GM18519 (cell line): ENCODE data around the gene PATJ.

ENCODE experiments used
- ATAC-seq: cut with Tn5 transposase; IDR thresholded peaks from one replicate; pipeline ENCODE4 v1.9.1; 2021; ENCODE audit warnings: mild to moderate bottlenecking, moderate library complexity; ENCODE audit not compliant: unreplicated experiment, low FRiP score

PATJ gene

DNA sequence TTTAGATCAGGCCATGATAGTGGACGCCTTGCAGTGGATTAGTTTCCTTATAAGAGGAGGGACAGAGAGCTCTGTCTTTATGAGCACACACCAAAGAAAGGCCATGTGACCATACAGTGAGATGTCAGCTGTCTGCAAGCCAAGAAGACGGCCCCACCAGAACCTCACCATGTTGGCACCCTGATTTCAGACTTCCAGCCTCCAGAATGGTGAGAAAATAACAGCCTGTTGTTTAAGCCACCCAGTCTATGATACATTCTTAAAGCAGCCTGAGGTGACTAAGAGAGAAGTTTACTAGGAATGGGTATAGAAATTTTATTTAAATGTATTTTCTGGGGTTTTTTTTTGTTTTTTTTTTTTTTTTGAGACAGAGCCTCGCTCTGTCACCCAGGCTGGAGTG is 481.9 kb downstream of the PATJ start:
- ATAC-seq: no peak

DNA sequence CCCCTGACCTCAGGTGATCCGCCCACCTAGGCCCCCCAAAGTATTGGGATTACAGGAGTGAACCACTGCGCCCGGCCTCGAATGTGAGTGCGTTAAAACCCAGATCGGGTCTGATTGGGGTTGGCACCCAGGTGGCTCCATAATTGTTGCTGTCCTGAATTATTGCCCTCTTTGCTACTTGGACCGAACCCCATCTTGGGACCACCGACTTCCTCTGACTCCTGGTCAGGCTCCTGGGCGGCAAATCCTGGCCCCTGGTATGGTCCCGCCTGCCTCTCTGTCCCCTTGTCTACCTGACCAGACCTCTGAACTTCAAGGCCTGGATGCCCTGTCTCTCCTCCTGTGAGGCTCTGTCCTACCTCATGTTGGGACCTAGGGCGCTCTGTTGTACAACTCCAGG is 485.2 kb downstream of the PATJ start:
- ATAC-seq: no peak
